NCI-H2029 treated with DMSO at 0.1 percent for 48 hours (cell line): ENCODE measurements around the gene PYGL.

Experiments
- DNase-seq: peaks from one replicate; lab custom pipeline; 2025; lab: John Stamatoyannopoulos, UW

PYGL gene

DNA sequence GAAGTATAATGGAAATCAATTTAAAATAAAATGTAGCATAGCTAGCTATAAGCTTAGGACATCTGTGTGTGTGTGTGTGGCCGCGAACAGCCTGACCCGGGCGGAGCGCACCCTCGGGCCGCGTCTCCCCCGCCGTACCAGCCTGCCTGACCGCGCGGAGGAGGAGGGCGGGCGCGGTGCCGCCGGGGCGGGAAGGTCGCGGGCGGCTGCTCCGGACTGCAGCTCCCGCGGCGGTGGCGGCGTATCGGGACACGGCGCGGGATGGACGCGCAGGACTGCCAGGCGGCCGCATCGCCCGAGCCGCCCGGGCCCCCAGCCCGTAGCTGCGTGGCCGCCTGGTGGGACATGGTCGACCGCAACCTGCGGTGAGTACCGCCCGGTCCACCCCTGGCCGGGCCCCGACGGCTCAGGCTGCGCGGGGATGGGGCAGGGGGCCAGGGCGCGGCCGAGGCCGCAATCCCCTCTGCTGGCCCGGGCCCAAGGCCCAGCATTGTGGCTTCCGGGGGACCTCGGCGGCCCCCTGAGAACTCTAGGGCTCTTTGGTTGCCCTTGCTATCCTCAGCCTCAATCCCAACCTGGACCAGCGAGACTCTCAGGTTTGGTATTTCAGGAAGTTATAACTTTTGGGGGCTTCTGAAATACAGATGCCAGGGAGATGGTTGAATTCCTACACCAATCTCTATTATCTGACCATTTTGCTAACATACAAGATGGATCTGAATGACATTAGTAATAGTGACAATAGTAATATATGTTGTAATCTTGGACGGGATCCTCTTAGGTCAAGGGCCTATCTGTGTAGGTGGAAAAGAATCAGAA is 72.2 kb downstream of the PYGL start, which contains the start of gene ABHD12B:
Gene ABHD12B (plus strand): TSS at position 140 of the 819 bp plus-strand sequence. CDS start 122 bp downstream, at position 262.
- no peak for DNase-seq

DNA sequence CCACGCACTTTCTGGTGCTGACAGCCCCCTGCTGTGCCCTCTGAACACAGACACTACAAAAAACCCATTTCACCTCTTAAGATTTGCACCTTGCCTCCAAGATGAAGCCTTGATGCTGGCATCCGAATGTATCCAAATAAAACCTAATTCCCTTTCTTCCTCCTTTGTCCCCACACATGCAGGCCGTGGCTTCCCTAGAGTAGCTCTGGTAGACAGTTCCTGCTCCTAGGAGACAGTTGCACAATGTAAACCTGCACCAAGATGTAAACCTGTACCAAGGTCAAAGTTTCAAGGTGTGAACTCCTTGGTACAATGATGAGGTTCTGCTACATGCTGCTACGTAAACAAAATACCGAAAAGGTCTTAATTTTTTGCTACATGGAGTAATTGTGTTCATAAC is 73.1 kb downstream of the PYGL start:
- no peak for DNase-seq

DNA sequence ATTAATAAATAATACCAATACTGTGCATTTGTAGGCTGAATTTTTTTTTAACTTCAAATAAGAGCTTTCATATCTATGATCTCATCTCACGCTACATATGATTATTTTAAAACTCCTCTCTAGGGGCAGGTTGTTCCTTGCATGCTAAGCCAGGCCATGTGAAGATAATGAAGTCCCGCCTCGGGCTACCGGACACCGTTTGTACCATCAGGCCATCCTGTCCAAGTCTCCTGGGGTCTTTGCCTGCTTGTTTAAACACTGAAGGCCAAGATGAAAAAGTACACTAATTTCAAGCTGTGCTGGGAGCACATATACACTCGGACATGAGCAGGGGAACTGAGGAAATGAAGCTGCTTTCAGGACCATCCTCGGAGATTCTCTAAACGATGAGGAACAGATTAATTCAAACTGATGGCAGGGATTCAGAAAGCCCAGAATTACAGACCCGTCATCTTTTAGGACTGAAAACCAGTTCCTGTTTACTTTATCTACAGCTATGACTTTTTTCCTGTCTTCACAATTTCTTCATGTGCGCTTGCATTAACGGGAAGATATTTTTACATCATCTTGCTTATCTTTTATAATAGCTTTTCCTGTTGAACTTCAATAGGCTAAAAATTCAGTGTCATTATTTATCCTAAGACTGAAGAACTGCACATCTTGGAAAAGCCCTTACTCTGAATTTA is 78.7 kb downstream of the PYGL start:
- no peak for DNase-seq

DNA sequence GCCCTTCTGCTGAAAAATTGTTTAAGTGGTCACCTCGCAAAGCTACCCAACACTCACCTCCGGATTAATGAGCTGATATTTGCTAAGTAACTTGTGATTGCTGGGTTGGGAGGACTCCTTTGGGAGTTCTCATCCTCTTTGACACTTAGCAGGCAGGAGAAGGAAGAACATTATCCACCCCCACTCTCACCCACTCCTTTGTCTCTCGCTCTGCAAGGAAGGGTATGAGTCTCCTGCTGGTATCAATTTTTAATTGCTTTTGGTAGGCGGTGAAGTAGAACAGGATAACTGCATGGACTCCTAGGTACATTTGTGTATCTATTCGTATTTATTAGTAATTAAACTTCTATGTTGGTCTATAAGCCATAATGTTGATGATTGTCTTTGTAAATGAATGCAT is 79.3 kb downstream of the PYGL start:
- DNase-seq = no peak

DNA sequence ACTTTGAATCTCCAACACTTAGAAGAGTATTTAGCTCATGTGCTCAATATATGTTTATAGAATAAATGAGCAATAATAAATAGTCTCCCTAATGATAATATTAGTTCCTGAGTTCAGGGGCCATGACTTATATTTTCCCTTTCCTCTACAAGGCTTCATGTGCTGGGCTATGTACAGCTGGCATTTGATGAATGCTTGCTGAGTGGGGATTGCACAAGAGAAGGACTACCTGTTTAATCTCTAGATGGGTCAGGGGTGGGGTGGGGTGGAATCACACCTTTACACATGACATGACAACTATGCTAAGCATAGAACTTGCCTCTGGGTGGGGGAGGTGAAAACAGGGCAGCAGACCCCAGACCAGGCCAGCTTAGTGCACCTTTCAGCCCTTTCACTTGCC is 80.0 kb downstream of the PYGL start:
- DNase-seq = no peak

DNA sequence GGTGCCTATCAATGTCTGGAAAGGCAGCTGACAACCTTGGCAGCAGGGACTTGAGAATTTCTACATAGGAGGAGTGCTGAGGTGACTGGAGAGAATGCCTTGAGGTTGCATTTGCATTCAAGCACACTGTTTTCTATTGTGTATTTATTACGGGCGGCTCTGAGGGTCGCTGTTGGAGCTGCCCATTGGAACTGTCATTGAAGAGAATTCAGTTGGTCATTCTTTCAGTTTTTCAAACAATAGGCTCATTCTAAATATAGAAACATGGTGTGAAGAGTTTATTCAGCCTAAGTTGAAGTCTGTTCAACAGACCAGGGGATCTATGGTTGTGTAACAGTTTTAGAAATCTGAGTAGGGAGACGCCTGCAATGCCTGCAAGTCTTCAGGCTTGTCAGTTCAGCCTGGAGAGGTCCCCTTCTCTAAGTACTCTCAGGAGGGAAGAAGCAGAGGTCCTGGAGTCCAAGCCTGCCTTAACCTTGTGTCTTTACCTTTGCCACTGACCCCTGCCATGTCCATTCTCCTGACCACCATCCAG is 82.2 kb downstream of the PYGL start:
- no peak for DNase-seq

DNA sequence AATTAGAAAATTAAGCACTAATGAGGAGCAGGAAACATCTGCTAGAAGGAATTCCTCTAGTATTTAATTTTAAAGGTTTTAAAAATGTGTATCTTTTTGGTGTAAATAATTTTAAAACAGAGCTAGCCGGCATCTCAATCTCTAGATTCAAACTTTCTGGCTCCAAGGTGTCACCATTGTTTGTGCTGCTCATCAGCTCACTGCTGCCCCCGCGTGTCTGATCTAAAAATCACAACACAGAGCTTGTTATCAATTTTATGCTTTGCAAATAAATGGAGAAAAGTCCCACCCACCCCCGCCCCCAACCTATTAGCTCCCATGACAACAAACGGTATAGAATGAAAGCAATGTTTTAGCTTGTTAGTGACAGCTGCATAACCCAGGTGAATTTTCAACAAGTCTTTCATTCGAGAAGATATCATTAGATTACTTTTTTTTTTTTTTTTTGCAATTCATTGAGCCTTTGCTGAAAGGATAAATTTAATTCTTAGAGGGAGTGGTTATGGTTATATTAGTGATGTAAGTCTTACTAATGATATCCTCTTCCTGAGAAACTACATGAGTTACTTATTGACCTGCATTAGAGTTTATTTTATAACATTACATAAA is 83.7 kb downstream of the PYGL start:
- peak; percentile 85 for DNase-seq

DNA sequence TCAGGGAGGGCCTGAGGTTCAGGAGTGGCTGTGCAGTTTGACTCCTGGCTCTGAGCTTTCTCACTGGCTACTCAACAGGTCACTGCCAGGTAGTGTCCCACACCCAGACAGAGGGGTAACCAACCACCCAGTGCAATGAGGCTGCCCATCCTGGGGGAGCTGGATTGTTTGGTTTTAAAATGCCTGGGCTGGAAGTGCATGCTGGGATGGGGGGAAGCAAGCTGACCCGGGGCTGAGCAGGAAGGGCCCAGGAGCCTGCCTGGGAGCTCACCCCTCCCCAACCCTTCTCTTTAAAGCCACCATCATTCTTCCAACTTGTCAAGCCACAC is 85.0 kb downstream of the PYGL start:
- DNase-seq = no peak

DNA sequence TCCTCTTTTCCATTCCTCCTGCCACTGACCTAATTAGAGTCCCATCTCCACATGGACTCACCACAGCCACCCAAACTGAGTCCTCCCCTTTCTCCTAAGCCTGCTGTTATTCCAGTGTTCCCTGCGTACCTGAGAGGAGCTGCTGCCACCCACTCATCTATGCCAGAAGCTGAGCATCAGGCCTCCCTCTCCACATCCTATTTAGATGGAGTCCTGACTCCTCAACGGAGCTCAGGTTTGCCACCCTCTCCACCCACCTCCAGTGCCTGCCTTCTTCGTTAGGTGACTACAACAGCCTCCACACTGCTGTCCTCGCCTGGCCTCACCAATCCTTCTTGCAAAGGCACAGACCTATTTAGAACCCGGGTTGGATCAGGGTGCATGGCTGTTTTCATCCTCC is 87.6 kb downstream of the PYGL start:
- DNase-seq = no peak

DNA sequence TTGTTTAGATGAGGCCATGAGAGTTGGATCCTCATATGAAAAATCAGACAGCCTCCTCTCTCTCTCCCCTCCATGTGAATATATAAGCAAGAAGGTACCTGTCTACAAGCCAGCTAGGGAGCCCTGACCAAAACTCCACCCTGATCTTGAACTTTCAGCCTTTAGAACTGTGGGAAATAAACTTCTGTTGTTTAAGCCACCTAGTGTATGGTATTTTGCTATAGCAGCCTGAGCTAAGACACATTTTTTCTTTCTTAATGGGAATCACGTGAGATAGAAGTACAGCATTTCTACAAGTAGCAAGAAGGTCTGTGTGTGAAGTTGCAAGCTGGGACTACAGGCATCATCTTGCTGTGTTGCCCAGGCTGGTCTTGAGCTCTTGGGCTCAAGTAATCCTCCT is 88.7 kb downstream of the PYGL start:
- no peak for DNase-seq
